ENCODE measurements around the gene INPP5J. TPM values are rescaled to one million over a fixed set of nuclear protein-coding genes. Genes with fewer than 3 reads are reported as not detected.

The INPP5J gene
- total RNA-seq, 1 donor from 2014 or later, result 4.6 TPM

DNA sequence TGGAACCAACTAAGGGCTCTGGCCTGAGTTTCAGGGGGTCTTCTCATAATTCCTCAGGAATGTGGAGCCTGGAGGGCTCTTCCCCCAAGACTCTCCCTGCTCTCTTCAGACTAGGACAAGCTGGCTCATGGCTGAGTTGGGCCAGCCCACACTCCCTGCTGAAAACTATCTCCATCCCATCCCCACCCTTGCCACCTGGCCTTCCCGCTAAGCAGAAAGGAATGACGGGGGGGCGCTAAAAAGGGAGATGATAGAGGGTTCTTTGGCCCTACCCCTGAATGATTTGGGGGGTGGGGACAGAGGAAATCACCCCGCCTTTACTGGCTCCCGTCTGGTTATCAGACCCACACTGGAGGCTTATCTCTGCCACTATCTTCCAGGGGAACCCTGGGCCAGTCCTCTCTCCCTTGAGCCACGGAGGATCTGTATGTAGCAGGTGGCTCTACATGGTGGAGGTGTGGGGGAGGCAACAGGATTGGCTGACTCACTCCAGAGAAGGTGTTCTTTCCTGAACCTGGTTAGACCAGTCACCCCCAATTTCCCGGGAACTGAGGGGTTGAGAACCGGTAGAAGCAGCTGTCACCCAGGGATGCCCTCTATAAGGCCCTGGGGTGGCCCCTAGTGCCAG, 35.9 kb upstream of the INPP5J start:
- TF ChIP-seq, protein P1, sequence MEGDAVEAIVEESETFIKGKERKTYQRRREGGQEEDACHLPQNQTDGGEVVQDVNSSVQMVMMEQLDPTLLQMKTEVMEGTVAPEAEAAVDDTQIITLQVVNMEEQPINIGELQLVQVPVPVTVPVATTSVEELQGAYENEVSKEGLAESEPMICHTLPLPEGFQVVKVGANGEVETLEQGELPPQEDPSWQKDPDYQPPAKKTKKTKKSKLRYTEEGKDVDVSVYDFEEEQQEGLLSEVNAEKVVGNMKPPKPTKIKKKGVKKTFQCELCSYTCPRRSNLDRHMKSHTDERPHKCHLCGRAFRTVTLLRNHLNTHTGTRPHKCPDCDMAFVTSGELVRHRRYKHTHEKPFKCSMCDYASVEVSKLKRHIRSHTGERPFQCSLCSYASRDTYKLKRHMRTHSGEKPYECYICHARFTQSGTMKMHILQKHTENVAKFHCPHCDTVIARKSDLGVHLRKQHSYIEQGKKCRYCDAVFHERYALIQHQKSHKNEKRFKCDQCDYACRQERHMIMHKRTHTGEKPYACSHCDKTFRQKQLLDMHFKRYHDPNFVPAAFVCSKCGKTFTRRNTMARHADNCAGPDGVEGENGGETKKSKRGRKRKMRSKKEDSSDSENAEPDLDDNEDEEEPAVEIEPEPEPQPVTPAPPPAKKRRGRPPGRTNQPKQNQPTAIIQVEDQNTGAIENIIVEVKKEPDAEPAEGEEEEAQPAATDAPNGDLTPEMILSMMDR (IDR thresholded peaks at IDR 0.05), result no peak
- intact Hi-C loops (cut with DNase I), result loop anchor here (10.0 kb wide), 1 partner anchor 142 kb away; no protein-coding TSS in a partner anchor
- DNase-seq (no peak), ATAC-seq (no peak)
- Histone ChIP-seq H3K4me3 (no peak overlapping the region), H3K27me3 (ENCODE audit: low read depth) (no peaks in the 10 kb centered on the region), H3K9me3 (no peaks in the 10 kb centered on the region), H3K27ac (no peak overlapping the region), H3K36me3 (peaks cover 42% of the 10 kb centered on the region), H3K4me1 (peaks cover 49% of the 10 kb centered on the region)

DNA sequence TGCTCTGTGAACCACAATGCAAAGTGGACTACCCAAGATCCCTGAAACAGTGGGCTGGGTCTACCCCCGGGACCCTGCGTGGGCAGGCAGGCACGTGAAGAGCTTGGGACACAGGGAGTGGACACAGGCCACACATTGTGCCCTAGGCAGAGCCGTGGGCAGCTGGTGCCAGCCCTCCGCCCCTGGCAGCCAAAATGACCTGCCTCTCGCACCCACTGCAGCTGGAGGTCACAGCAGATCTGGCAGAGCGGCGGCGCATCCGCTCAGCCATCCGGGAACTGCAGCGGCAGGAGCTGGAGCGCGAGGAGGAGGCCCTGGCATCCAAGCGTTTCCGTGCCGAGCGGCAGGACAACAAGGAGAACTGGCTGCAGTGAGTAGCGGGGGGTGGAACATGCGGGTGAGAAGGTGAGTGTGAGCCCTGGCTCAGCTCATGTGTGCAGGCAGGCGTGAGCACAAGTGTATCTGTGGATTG, 35.0 kb upstream of the INPP5J start:
- H3K9me3 ChIP-seq, result no peaks in the 10 kb centered on the region
- TF ChIP-seq, protein P1 (IDR thresholded peaks at IDR 0.05), result no peak
- H3K27me3 ChIP-seq (ENCODE audit: low read depth), result no peaks in the 10 kb centered on the region
- H3K4me3 ChIP-seq, result no peak overlapping the region
- no peak overlapping the region for H3K27ac ChIP-seq
- ATAC-seq (no peak), DNase-seq (no peak)
- intact Hi-C loops (cut with DNase I), result loop anchor here (10.0 kb wide), 1 partner anchor 143 kb away; no protein-coding TSS in a partner anchor
- peaks cover 52% of the 10 kb centered on the region for H3K36me3 ChIP-seq
- H3K4me1 ChIP-seq, result peaks cover 39% of the 10 kb centered on the region

DNA sequence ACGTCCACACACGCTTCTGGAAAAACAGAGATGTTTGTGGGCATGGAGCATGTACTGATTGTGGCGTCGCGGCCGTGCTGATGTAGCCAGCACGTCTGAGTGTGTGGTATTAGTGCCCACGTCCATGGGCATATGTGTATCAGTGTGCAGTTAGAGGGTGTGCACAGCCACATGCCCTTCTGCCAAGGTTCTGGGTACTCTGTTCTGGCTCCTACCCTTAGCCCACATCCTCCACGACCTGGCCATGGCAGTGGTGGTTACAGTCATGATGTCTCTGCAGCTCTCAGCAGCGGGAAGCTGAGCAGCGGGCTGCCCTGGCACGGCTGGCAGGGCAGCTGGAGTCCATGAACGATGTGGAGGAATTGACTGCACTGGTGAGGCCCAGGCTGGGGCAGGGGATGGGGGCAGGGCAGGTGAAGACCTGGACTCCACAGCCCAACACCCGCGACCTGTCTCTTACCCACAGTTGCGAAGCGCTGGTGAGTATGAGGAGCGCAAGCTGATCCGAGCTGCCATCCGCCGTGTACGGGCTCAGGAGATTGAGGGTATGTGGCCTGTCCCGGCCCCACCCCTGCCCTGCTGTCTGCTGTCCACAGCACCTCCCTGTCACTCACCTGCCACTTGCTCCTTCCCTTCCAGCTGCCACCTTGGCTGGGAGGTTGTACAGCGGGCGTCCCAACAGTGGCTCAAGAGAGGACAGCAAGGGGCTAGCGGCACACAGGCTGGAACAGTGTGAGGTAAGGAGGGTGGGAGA, 34.4 kb upstream of the INPP5J start:
- Histone ChIP-seq H3K4me3 (no peak overlapping the region), H3K27me3 (ENCODE audit: low read depth) (no peaks in the 10 kb centered on the region), H3K4me1 (peaks cover 33% of the 10 kb centered on the region), H3K9me3 (no peaks in the 10 kb centered on the region), H3K27ac (peak overlapping the region; percentile 53), H3K36me3 (peaks cover 58% of the 10 kb centered on the region)
- no peak for ATAC-seq
- no peak for DNase-seq
- intact Hi-C loops (cut with DNase I), result loop anchor here (10.0 kb wide), 1 partner anchor 144 kb away; no protein-coding TSS in a partner anchor
- TF ChIP-seq, protein P1 (IDR thresholded peaks at IDR 0.05), result no peak

DNA sequence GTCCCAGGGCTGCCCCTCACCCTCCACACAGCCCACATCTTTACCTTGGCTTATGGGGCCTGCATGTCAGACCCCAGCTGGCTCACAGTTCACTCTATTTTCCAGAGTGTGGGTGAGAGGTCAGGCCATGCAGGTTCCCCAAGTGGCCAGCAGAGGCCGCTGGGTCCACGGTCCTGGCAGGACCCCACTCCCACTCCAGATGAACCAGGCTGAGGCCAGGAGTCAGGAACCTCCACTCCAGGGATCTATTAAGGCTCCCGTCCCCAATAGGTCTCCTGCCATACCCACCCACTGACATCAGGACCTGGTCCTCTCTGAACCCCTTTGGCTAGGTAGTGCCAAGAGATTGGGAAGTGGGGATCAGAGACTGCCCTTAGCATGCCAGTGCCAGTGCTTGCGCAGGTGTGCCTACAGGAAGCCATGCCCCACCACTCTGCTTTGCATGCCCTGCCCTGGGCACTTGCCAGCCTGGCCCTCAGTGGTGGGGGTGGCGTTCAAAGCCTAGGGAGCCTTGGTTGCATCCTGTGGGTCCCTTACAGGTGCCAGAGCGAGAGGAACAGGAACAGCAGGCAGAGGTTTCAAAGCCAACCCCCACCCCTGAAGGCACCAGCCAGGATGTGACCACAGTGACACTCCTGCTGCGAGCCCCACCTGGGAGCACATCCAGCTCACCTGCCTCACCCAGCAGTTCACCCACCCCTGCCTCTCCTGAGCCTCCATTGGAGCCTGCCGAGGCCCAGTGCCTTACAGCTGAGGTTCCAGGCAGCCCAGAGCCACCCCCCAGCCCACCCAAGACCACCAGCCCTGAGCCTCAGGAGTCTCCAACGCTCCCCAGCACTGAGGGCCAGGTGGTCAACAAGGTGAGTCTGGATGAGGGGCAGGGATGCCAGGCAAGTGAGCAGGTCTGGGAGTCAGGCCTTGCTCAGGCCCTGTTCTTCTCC, 33.3 kb upstream of the INPP5J start:
- Histone ChIP-seq H3K4me1 (peaks cover 23% of the 10 kb centered on the region), H3K4me3 (no peak overlapping the region), H3K27ac (peak overlapping the region; percentile 53), H3K36me3 (peaks cover 68% of the 10 kb centered on the region), H3K9me3 (no peaks in the 10 kb centered on the region), H3K27me3 (ENCODE audit: low read depth) (no peaks in the 10 kb centered on the region)
- DNase-seq (no peak), ATAC-seq (peak; percentile 21 to 22)
- TF ChIP-seq, protein P1 (IDR thresholded peaks at IDR 0.05), result peak; percentile 77
- intact Hi-C loops (cut with DNase I), result loop anchor here (10.0 kb wide), 1 partner anchor 145 kb away; no protein-coding TSS in a partner anchor
